SK-N-SH treated with all-trans-retinoic acid at 6 μM for 48 hours (cell line): ENCODE data around the gene SLC9B1.

Experiments used
- ATAC-seq: fragments of 200-7000 bp; cut with Tn5 transposase; 3 replicates; pipeline ENCODE4 v1.9.1; 2020; ENCODE audit warnings: mild to moderate bottlenecking, moderate library complexity
- ARNTL ChIP-seq: fragments of 450-650 bp; formaldehyde crosslinking; IDR thresholded peaks from 2 replicates; pipeline ENCODE4 v1.5.0; 2020; ENCODE audit warnings: low read depth, mild to moderate bottlenecking, moderate library complexity, borderline replicate concordance
- BACH2 ChIP-seq: fragments of 250-450 bp; sonication (Bioruptor Pico); IDR thresholded peaks from 2 replicates; pipeline ENCODE4 v1.9.0; 2021; ENCODE audit warnings: mild to moderate bottlenecking, borderline replicate concordance
- CREB5 ChIP-seq: fragments of 250-450 bp; sonication (Bioruptor Pico); IDR thresholded peaks from 2 replicates; pipeline ENCODE4 v1.5.1; 2020; ENCODE audit warnings: low read depth, mild to moderate bottlenecking, moderate library complexity
- CSRNP3 ChIP-seq: fragments of 250-450 bp; sonication (Bioruptor Pico); IDR thresholded peaks from 2 replicates; pipeline ENCODE4 v1.5.1; 2021; ENCODE audit warnings: mild to moderate bottlenecking, moderate library complexity
- ESRRG ChIP-seq: fragments of 250-450 bp; sonication (Bioruptor Pico); IDR thresholded peaks from 2 replicates; pipeline ENCODE4 v1.6.1; 2021; ENCODE audit warnings: mild to moderate bottlenecking
- GLIS3 ChIP-seq: fragments of 250-450 bp; sonication (Bioruptor Pico); IDR thresholded peaks from 2 replicates; pipeline ENCODE4 v1.5.0; 2020; ENCODE audit warnings: mild to moderate bottlenecking, moderate library complexity
- ISL1 ChIP-seq: fragments of 250-450 bp; sonication (Bioruptor Pico); IDR thresholded peaks from 2 replicates; pipeline ENCODE4 v2.1.2; 2022; ENCODE audit warnings: mild to moderate bottlenecking, moderate library complexity
- OSR1 ChIP-seq: fragments of 250-450 bp; sonication (Bioruptor Pico); IDR thresholded peaks from 2 replicates; pipeline ENCODE4 v1.8.0; 2022; ENCODE audit warnings: moderate library complexity, mild to moderate bottlenecking, inconsistent platforms
- PATZ1 ChIP-seq: fragments of 250-450 bp; sonication (Bioruptor Pico); IDR thresholded peaks from 2 replicates; pipeline ENCODE4 v1.8.0; 2020; ENCODE audit warnings: mild to moderate bottlenecking, moderate library complexity, borderline replicate concordance
- POU6F1 ChIP-seq: fragments of 250-450 bp; sonication (Bioruptor Pico); IDR thresholded peaks from 2 replicates; pipeline ENCODE4 v1.8.0; 2021; ENCODE audit warnings: low read depth, mild to moderate bottlenecking, moderate library complexity, borderline replicate concordance
- PPARA ChIP-seq: fragments of 250-450 bp; sonication (Bioruptor Pico); IDR thresholded peaks from 2 replicates; pipeline ENCODE4 v1.5.0; 2020; ENCODE audit warnings: mild to moderate bottlenecking, borderline replicate concordance
- RARB ChIP-seq: fragments of 250-450 bp; sonication (Bioruptor Pico); IDR thresholded peaks from 2 replicates; pipeline ENCODE4 v1.8.0; 2021; ENCODE audit warnings: mild to moderate bottlenecking, moderate library complexity
- SNAI2 ChIP-seq: fragments of 250-450 bp; sonication (Bioruptor Pico); IDR thresholded peaks from 2 replicates; pipeline ENCODE4 v1.5.0; 2020; ENCODE audit warnings: mild to moderate bottlenecking, moderate library complexity
- TOX ChIP-seq: fragments of 250-450 bp; sonication (Bioruptor Pico); IDR thresholded peaks from 2 replicates; pipeline ENCODE4 v1.8.0; 2021; ENCODE audit warnings: mild to moderate bottlenecking, moderate library complexity, borderline replicate concordance
- TSHZ2 ChIP-seq: fragments of 250-450 bp; sonication (Bioruptor Pico); IDR thresholded peaks from 2 replicates; pipeline ENCODE4 v1.5.0; 2020; ENCODE audit warnings: mild to moderate bottlenecking, moderate library complexity
- ZC3H10 ChIP-seq: fragments of 250-450 bp; sonication (Bioruptor Pico); IDR thresholded peaks from 2 replicates; pipeline ENCODE4 v1.5.1; 2021; ENCODE audit warnings: mild to moderate bottlenecking, moderate library complexity
- ZFP3 ChIP-seq: fragments of 250-450 bp; sonication (Bioruptor Pico); IDR thresholded peaks from 2 replicates; pipeline ENCODE4 v1.5.0; 2020; ENCODE audit warnings: mild to moderate bottlenecking, moderate library complexity
- ZFP30 ChIP-seq: fragments of 450-650 bp; formaldehyde crosslinking; IDR thresholded peaks from 2 replicates; pipeline ENCODE4 v1.5.0; 2022; ENCODE audit warnings: mild to moderate bottlenecking, moderate library complexity
- ZNF565 ChIP-seq: fragments of 450-650 bp; formaldehyde crosslinking; conservative IDR thresholded peaks from 2 replicates; pipeline ENCODE4 v1.5.0; 2020; ENCODE audit warnings: low read depth, mild to moderate bottlenecking, moderate library complexity
- ZNF8 ChIP-seq: fragments of 450-650 bp; formaldehyde crosslinking; IDR thresholded peaks from 2 replicates; pipeline ENCODE4 v1.5.0; 2020; ENCODE audit warnings: mild to moderate bottlenecking, moderate library complexity

The SLC9B1 gene

GRCh38 chr4:102959496-102959895 is 60.0 kb downstream of the SLC9B1 start:
- no peak for ATAC-seq
- TF ChIP-seq BACH2 (CRISPR knock-in tag) = no peak
- no peak for TF ChIP-seq ZNF8 (CRISPR knock-in tag)
- TF ChIP-seq ARNTL (CRISPR knock-in tag) = no peak
- no peak for TF ChIP-seq PATZ1
- no peak for TF ChIP-seq GLIS3 (CRISPR knock-in tag)
- no peak for TF ChIP-seq ESRRG (CRISPR knock-in tag)
- TF ChIP-seq OSR1 (CRISPR knock-in tag) = no peak
- no peak for TF ChIP-seq ZFP3 (CRISPR knock-in tag)
- no peak for TF ChIP-seq RARB (CRISPR knock-in tag)
- TF ChIP-seq TSHZ2 = no peak
- TF ChIP-seq ISL1 = no peak
- no peak for TF ChIP-seq POU6F1 (CRISPR knock-in tag)
- no peak for TF ChIP-seq PPARA (CRISPR knock-in tag)
- no peak for TF ChIP-seq CSRNP3 (CRISPR knock-in tag)
- TF ChIP-seq CREB5 = no peak
- TF ChIP-seq, all 23 proteins: peak for 0

GRCh38 chr4:102945066-102945465 is 74.4 kb downstream of the SLC9B1 start:
- no peak for ATAC-seq
- no peak for TF ChIP-seq TOX
- TF ChIP-seq SNAI2 (CRISPR knock-in tag) = no peak
- no peak for TF ChIP-seq ZFP30
- no peak for TF ChIP-seq ZNF565
- no peak for TF ChIP-seq ZNF8 (CRISPR knock-in tag)
- no peak for TF ChIP-seq ESRRG (CRISPR knock-in tag)
- TF ChIP-seq POU6F1 (CRISPR knock-in tag) = no peak
- no peak for TF ChIP-seq PPARA (CRISPR knock-in tag)
- TF ChIP-seq ZC3H10 = no peak
- TF ChIP-seq CSRNP3 (CRISPR knock-in tag) = no peak
- TF ChIP-seq TSHZ2 = no peak
- no peak for TF ChIP-seq ISL1
- no peak for TF ChIP-seq OSR1 (CRISPR knock-in tag)
- no peak for TF ChIP-seq PATZ1
- no peak for TF ChIP-seq RARB (CRISPR knock-in tag)
- no peak for TF ChIP-seq BACH2 (CRISPR knock-in tag)
- TF ChIP-seq ZFP3 (CRISPR knock-in tag) = no peak
